ENCODE results near the gene DPP9.
A peak's percentile ranks its signal among the peaks of the same experiment; 100 is the strongest.

Gene DPP9

GRCh38 chr19:4699826-4700692 is 23.6 kb downstream of the DPP9 start:
- in situ Hi-C loops (cut with HindIII; ENCODE audit: low sequenced_read_pairs) = no loop called here
- TF ChIP-seq CTCF (IDR thresholded peaks at IDR 0.05; ENCODE audit: low read depth, low read length, missing control alignments) = no peak
- H3K4me3 ChIP-seq (ENCODE audit: low read depth, low read length) = no peak overlapping the region
- DNase-seq (ENCODE audit: low read depth) = no peak

DNA sequence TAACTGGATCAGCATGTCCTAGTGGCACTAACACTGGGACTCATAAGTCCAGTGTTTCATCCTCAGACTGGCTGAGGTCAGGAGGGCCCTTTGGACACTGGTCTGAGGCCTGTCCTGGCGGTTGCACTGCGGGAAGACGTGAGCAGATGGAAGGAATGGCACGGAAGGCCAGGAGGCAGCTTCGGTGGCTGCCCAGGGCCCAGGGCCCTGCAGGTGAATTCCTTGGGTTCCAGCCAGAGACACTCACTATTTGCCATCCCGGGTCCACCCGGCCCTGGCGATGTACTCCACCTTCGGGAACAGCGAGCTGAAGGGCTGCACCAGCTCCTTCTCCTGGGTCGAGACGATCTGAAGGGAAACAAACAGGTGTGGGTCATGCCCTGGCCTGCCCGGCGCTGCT is 26.3 kb downstream of the DPP9 start:
- H3K4me3 ChIP-seq (ENCODE audit: low read depth, low read length) = no peak overlapping the region

GRCh38 chr19:4695224-4695731 is 28.4 kb downstream of the DPP9 start:
- TF ChIP-seq CTCF (IDR thresholded peaks at IDR 0.05; ENCODE audit: low read depth, low read length, missing control alignments) = no peak
- no peak for DNase-seq (ENCODE audit: low read depth)
- no peak overlapping the region for H3K4me3 ChIP-seq (ENCODE audit: low read depth, low read length)
- in situ Hi-C loops (cut with HindIII; ENCODE audit: low sequenced_read_pairs) = no loop called here

More for the DNA sequence above, 26.3 kb downstream of the DPP9 start:
- TF ChIP-seq CTCF (IDR thresholded peaks at IDR 0.05; ENCODE audit: low read depth, low read length, missing control alignments) = no peak
- in situ Hi-C loops (cut with HindIII; ENCODE audit: low sequenced_read_pairs) = no loop called here
- no peak for DNase-seq (ENCODE audit: low read depth)

DNA sequence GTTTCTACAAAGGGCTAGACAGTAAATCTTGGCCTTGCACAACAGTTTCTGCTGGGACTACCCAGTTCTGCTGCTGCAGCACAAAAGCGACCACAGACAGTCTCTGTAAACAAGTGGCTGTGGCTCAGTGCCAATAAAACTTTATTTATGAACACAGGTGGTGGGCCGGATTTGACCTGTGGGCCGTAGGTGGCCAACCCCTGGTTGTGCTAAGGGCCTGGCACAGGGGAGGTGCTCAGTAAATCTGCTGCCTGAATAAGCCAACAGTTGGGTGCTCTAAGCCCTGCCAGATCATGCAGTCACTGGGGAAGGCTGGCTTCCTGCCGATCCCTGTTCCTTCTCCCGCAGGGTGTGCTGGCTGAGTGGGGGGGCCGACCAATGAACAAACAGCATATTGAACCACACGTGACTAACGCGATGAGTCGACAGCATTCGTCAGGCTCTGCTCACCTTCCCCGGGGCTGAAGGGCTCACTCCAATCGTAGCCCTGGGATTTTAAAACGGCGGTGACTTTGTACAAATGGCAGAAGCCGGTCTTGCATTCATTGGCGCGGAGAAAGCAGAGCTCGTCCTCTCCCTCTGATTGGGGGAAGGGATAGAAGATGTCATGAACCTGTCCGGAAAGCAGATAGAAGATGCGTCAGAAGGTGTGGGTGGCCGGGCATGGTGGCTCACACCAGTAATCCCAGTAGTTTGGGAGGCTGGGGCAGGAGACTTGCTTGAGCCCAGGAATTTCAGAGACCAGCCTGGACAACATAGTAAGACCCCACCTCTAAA is 29.2 kb downstream of the DPP9 start:
- in situ Hi-C loops (cut with HindIII; ENCODE audit: low sequenced_read_pairs) = no loop called here
- peak; percentile 94 for DNase-seq (ENCODE audit: low read depth)
- TF ChIP-seq CTCF (IDR thresholded peaks at IDR 0.05; ENCODE audit: low read depth, low read length, missing control alignments) = no peak
- peak overlapping the region; percentile 10 for H3K4me3 ChIP-seq (ENCODE audit: low read depth, low read length)

DNA sequence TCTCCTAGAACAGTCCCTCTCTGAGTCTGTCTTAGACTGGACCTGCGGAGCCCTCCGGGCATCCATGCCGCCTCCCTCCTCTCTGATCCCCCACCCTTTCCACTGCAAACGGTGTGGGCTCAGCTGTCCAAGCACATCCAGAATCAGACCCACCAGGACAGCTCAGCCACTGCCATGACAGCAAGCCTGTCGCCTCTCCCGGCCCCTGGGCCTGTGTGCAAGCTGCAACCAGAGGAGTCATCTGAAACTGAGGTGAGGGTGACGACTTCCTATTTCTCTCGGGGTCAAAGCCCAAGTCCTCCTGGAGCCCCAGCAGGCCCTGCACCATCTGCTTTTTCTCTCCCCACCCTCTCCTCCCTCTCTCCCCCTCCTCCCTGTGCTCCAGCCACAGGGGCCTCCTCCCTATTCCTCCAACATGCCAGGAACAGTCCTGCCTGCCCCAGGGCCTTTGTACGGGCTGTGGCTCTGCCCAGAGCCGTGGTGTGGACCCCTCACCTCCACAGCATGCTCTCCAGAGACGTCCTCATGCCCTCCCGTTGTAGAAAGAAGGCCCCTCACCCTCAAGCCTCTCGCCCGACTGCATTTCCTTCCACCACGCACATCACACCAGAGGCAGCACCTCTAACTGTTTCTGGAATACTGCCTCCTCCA is 30.0 kb downstream of the DPP9 start:
- no peak for TF ChIP-seq CTCF (IDR thresholded peaks at IDR 0.05; ENCODE audit: low read depth, low read length, missing control alignments)
- in situ Hi-C loops (cut with HindIII; ENCODE audit: low sequenced_read_pairs) = no loop called here
- no peak for DNase-seq (ENCODE audit: low read depth)
- H3K4me3 ChIP-seq (ENCODE audit: low read depth, low read length) = no peak overlapping the region

DNA sequence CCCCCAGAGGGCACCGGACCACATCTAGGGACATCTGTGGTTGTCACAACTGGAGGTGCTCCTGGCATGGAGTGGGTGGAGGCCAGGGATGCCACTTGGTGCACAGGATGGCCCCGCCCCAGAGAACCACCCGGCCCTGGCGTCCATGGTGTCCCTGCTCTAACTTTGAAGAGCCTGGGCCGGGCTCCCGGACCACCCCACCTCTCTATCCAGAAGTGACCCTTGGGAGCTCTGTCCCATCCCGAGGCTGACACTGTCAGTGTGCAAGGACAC is 30.6 kb downstream of the DPP9 start:
- in situ Hi-C loops (cut with HindIII; ENCODE audit: low sequenced_read_pairs) = no loop called here
- no peak overlapping the region for H3K4me3 ChIP-seq (ENCODE audit: low read depth, low read length)
- TF ChIP-seq CTCF (IDR thresholded peaks at IDR 0.05; ENCODE audit: low read depth, low read length, missing control alignments) = no peak
- DNase-seq (ENCODE audit: low read depth) = no peak
